Measurements from ENCODE around the gene TTLL11. TPM values are rescaled to one million over a fixed set of nuclear protein-coding genes. Genes with fewer than 3 reads are reported as not detected.
"Not testable (repeated sequence)": the region's sequence is repeated elsewhere in the genome, so short reads cannot be mapped to it uniquely, and the experiment has no call there.

TTLL11 gene
- total RNA-seq, 1 donor = 7.3 TPM

DNA sequence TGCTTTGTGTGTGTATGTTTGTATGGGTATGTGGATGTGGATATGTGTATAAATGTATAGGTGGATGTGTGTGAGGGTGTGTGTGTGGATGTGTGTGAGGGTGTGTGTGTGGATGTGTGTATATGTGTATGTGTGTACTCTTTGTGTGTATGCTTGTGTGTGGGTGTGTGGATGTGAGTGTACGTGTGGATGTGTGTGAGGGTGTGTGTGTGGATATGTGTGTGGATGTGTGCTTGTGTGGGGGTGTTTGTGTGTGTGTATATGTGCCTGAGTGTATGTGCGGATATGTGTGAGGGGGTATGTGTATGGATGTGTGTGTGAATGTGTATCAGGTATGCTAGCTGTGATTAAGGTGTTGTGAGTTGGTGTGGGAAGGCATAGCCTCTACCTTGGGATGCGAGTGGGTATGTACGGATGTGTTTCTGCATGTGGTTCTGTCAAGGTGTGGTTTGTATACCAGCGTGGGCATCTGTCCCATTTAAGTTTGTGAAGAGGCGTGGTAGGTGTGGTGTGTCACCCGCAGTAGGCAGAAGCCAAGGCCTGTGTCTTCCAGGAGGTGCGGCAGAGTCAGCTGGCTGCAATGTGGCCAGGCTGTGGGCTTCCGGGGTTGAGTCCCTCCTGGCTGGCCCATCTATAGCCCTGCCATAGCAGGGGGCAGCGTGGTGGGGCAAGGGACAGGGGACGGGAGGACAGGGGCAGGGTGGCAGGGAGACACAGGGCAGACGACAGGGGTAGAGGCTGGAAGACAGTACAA, 285.9 kb downstream of the TTLL11 start:
- H3K4me3 ChIP-seq (ENCODE audit: low read depth, low read length) = no peak overlapping the region
- DNase-seq (ENCODE audit: low read depth) = no peak
- TF ChIP-seq, protein P1, sequence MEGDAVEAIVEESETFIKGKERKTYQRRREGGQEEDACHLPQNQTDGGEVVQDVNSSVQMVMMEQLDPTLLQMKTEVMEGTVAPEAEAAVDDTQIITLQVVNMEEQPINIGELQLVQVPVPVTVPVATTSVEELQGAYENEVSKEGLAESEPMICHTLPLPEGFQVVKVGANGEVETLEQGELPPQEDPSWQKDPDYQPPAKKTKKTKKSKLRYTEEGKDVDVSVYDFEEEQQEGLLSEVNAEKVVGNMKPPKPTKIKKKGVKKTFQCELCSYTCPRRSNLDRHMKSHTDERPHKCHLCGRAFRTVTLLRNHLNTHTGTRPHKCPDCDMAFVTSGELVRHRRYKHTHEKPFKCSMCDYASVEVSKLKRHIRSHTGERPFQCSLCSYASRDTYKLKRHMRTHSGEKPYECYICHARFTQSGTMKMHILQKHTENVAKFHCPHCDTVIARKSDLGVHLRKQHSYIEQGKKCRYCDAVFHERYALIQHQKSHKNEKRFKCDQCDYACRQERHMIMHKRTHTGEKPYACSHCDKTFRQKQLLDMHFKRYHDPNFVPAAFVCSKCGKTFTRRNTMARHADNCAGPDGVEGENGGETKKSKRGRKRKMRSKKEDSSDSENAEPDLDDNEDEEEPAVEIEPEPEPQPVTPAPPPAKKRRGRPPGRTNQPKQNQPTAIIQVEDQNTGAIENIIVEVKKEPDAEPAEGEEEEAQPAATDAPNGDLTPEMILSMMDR (IDR thresholded peaks at IDR 0.05; ENCODE audit: insufficient read depth, low read length) = no peak

DNA sequence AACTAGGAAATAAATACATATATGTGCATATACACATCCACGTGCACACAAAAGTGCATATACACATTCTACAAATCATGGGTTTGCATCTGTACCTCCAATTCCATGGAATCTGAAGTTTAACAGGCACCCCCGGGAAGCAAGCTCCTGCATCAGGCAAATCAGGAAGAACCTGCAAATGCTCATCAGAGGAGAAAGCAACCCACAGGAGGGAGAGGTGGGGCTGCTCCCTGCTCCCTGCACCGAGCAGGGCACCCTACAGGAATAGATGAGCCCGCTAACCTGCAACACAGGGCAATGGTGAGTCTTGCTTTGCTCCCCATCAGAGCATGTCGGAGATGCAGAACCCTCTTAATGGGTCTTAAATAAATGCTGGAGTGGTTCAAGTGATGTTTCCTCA, 290.4 kb downstream of the TTLL11 start:
- no peak for DNase-seq (ENCODE audit: low read depth)
- H3K4me3 ChIP-seq (ENCODE audit: low read depth, low read length) = no peak overlapping the region
- TF ChIP-seq, protein P1 (IDR thresholded peaks at IDR 0.05; ENCODE audit: insufficient read depth, low read length) = no peak

DNA sequence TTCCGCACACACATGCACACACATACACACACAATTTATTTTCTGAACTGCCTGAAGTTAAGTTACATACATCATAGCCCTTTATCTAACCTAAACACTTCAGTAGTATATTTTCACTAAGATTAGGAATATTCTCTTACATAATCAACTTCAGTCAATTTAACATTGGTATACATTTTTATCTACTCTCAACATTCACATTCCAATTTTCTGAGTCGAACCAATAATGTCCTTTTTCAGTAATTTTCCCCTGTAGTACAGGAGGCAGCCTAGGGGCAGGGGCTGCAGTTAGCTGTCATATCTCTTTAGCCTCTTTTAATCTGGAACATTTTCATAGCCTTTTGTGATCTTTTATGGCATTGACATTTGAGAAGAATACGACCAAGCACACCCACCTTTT, 291.5 kb downstream of the TTLL11 start:
- DNase-seq (ENCODE audit: low read depth) = no peak
- TF ChIP-seq, protein P1 (IDR thresholded peaks at IDR 0.05; ENCODE audit: insufficient read depth, low read length) = no peak
- no peak overlapping the region for H3K4me3 ChIP-seq (ENCODE audit: low read depth, low read length)

DNA sequence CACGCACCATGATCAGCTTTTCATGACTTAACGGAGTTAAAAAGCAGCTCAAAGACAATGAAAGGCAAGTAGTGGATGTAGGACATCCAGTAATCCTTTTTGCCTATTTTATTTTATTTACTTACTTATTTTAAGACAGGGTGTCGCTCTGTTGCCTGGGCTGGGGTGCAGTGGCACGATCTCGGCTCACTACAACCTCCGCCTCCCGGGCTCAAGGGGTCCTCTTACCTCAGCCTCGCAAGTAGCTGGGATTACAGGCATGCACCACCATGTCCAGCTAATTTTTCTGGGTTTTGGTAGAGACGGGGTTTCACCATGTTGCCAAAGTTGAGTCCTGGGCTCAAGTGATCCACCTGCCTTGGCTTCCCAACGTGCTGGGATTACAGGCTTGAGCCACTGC, 292.7 kb downstream of the TTLL11 start:
- no peak for DNase-seq (ENCODE audit: low read depth)
- no peak overlapping the region for H3K4me3 ChIP-seq (ENCODE audit: low read depth, low read length)
- TF ChIP-seq, protein P1 (IDR thresholded peaks at IDR 0.05; ENCODE audit: insufficient read depth, low read length) = no peak

DNA sequence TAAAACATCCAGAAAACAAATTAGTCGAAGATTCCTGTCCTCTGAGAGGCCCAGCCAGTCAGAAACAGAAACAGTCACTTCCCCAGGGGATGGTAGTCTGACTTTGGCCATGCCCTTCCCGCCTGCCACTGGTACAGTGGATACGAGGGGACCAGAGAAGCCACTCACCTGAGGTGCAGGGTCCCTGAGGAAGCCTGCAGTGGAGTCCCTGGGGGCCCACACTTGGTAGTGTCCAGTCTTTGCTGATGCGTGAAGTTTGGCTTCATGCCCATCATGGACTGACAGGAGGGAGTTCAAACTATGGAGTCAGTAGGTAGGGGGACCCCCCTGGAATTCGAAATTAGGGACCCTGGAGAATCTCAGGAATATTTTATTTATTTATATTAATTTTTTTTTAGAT, 294.2 kb downstream of the TTLL11 start:
- no peak for DNase-seq (ENCODE audit: low read depth)

DNA sequence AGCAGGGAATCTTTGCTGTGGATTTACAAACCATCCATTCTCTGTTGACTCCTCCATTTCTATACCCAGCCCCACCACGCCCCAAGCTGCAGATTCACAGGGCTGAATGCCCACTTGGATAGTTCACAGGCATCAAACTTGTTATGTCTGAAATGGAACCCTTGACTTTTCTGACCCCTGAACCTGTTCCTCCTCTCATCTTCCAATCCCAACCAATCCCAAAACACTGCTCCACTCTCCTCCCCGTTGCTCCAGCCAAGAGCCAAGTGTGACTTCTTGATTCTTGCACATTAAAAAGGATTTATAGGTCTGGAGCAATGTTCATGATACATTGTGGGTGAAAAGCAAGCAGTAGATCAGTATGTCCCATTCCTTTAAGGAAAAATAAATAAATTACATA, 296.0 kb downstream of the TTLL11 start:
- DNase-seq (ENCODE audit: low read depth) = no peak
- TF ChIP-seq, protein P1 (IDR thresholded peaks at IDR 0.05; ENCODE audit: insufficient read depth, low read length) = no peak

More for the DNA sequence above, 294.2 kb downstream of the TTLL11 start:
- no peak overlapping the region for H3K4me3 ChIP-seq (ENCODE audit: low read depth, low read length)
- TF ChIP-seq, protein P1 (IDR thresholded peaks at IDR 0.05; ENCODE audit: insufficient read depth, low read length) = no peak

DNA sequence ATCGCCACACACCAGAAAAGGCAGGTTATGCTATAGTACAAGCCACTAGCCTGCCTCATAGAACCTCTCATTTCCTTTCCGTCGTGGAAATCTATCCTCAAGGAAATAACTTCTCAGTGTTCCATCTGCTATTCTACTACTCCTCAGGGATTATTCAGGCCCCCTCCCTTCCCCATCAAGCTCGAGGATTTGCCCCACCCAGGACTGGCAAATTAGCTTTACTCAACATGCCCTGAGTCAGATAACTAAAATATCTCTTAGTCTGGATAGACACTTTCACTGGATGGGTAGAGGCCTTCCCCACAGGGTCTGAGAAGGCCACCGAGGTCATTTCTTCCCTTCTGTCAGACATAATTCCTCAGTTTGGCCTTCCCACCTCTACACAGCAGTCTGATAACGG, 298.8 kb downstream of the TTLL11 start:
- H3K4me3 ChIP-seq (ENCODE audit: low read depth, low read length); DNase-seq (ENCODE audit: low read depth): not testable (repeated sequence)

More for the DNA sequence above, 296.0 kb downstream of the TTLL11 start:
- no peak overlapping the region for H3K4me3 ChIP-seq (ENCODE audit: low read depth, low read length)

DNA sequence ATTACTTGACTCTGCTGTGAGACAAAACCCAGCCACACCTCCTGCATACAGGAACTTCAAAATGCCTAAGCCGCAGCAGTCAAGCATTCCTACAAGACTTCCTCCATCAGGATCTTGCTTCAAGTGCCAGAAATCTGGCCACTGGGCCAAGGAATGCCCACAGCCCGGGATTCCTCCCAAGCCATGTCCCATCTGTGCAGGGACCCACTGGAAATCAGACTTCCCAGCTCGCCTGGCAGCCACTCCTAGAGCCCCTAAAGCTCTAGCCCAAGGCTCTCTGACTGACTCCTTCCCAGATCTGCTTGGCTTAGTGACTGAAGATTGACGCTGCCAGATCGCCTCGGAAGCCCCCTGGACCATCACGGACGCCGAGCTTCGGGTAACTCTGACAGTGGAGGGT, 300.6 kb downstream of the TTLL11 start:
- not testable (repeated sequence) for DNase-seq (ENCODE audit: low read depth); H3K4me3 ChIP-seq (ENCODE audit: low read depth, low read length)
